Stimulated activated naive CD8-positive, alpha-beta T cell treated with anti-CD3 and anti-CD28 coated beads, Interleukin-15, amount 100 ng/mL, for 72 hours (primary cell): ENCODE data around the gene ATXN7L1.
A peak's percentile ranks its signal among the peaks of the same experiment; 100 is the strongest.

Experiments used
- ATAC-seq: fragments of 150-1000 bp; cut with Tn5 transposase; 2 replicates; pipeline ENCODE4 v1.10.0; 2021; ENCODE audit warnings: mild to moderate bottlenecking, moderate library complexity
- DNase-seq, 2 donors: peaks; one replicate each; pipeline ENCODE4 v3.0.0; 2021 to 2022
- H3K27ac Mint-ChIP-seq, 2 donors: one replicate each; pipeline ENCODE4 v1.8.0; 2022; ENCODE audit warnings: mild to moderate bottlenecking in 2 of 2, mixed read lengths in 2 of 2, moderate library complexity in 2 of 2
- H3K27me3 Mint-ChIP-seq: one replicate; pipeline ENCODE4 v1.8.0; 2022; ENCODE audit warnings: mixed read lengths
- H3K4me1 Mint-ChIP-seq: one replicate; pipeline ENCODE4 v1.8.0; 2022; ENCODE audit warnings: mild to moderate bottlenecking, mixed read lengths
- H3K4me3 Mint-ChIP-seq, 2 donors: one replicate each; pipeline ENCODE4 v1.8.0; 2022; ENCODE audit warnings: mild to moderate bottlenecking in 2 of 2, mixed read lengths in 2 of 2, moderate library complexity in 1 of 2
- H3K9me3 Mint-ChIP-seq, 2 donors: one replicate each; pipeline ENCODE4 v1.8.0; 2022; ENCODE audit warnings: mixed read lengths in 2 of 2

ATXN7L1 gene

DNA sequence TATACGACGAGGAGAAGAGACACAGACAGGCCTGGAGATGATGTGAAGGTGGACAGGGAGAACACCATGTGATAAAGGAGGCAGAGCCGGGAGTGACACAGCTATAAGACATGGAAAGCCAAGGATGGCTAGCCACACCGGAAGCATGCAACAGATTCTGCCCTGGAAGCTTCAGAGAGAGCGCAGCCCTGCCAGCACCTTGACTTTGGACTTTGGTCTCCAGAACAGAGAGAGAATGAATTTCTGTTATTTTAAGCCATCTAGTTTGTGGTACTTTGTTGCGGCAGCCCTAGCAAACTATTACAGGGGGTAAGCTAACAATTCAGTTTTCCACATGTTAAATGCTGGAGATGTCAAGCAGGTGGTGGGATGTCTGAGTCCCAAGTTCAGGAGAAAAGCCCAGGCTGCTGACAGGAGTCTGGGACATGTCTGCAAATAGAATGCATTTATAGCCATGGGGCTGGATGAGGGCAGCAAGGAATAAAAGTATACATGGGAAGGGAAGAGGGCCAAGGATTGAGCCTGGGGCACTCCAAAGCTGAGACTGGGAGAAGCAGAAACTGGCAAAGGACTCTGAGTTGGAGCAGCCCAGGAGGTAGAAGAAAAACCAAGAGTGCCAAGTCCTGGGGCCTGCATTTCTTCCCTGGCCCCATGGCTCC is 65.1 kb downstream of the ATXN7L1 start:
- Mint-ChIP-seq H3K9me3 (no peaks in the 10 kb centered on the region), H3K27ac (peak overlapping the region in 1 of 2 donors; percentile 42), H3K4me3 (no peak overlapping the region), H3K4me1 (peaks cover 53% of the 10 kb centered on the region), H3K27me3 (peaks cover 14% of the 10 kb centered on the region)
- DNase-seq = no peak
- ATAC-seq = no peak

DNA sequence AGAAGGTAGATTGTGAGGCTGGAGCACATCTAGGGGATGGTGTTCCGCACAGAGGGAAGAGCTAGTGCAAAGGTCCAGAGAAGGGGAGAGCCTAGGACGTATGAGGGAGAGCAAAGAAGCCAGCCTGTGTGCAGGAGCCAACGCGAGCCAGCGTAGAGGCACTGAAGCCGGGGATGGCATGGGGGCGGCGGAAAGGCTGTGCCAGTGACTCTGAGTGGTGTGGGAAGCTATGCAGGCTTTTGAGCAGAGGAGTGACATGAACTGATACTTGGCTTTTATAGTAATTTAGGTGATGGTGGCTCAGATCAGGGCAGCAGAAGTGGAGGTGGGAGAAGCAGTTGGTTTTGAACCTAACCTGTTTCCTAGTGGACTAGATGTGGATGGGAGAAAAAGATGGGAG is 65.8 kb downstream of the ATXN7L1 start:
- peaks cover 16% of the 10 kb centered on the region for H3K27me3 Mint-ChIP-seq
- ATAC-seq (no peak), DNase-seq (no peak)
- H3K4me3 Mint-ChIP-seq = no peak overlapping the region
- no peaks in the 10 kb centered on the region for H3K9me3 Mint-ChIP-seq
- H3K27ac Mint-ChIP-seq = peak overlapping the region in 1 of 2 donors; percentile 52
- H3K4me1 Mint-ChIP-seq = peaks cover 61% of the 10 kb centered on the region

DNA sequence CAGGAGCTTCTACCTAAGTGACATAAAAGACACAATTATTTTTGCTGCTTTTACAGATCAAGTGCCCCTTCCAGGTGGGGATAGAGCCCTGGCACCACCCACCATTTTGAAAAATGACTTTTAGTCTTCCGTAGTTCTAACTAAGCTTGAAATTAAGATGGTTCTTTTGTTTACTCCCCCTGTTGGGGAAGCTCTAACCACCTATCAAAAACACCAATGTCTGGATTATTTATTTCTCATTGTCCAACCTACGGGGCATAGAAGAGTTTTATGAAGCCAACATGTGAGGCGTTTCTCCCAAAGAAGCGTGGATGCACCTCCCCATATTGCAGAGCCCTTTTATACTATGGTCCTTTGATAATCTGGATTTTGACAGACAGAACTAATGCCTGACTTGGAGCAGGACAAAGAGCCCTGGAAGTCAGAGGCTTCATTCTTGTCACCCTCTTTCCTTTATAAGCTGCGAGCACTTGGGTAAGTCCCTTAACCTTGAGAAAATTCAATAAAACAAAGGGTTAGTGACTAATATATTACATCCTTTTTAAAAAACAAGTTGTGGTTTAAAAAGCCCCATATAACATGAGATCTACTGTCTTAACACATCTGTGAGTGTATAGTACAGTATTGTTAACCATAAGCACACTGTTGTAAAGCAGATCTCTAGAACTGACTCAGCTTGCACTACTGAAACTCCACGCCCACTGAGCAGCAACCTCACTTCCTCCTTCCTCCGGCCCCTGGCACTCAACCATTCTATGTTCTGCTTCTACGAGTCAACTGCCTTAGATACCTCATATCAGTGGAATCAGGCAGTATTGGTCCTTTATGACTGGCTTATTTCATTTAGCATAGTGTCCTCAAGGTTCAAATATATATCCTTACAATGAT is 67.5 kb downstream of the ATXN7L1 start:
- peaks cover 28% of the 10 kb centered on the region for H3K27me3 Mint-ChIP-seq
- no peaks in the 10 kb centered on the region for H3K9me3 Mint-ChIP-seq
- peak overlapping the region; percentile 22 to 45 for H3K27ac Mint-ChIP-seq
- ATAC-seq (peak; percentile 94), DNase-seq (peak; percentile 82 to 93)
- H3K4me3 Mint-ChIP-seq = peak overlapping the region; percentile 6 to 31
- H3K4me1 Mint-ChIP-seq = peaks cover 66% of the 10 kb centered on the region

DNA sequence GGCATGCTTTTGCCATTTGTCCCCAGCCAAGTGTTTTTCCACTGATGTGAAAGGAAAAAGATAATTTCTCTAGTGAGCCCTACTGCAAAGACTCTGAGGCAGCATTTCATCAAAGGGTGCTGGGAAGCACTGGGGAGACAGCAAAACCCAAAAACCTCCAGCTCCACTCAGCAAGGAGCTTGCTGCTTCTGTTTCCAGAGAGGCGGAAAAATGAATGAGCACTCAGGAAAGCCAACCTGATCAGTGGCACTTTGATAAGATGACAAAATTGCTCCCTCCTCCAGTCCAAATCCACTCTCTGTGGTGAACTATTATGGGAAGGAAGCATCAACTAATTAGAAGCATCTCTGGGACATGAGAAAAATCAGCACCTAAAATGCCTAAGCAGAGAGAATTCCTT is 68.2 kb downstream of the ATXN7L1 start:
- H3K27ac Mint-ChIP-seq = no peak overlapping the region
- H3K27me3 Mint-ChIP-seq = peaks cover 28% of the 10 kb centered on the region
- no peak for ATAC-seq
- no peaks in the 10 kb centered on the region for H3K9me3 Mint-ChIP-seq
- H3K4me3 Mint-ChIP-seq = peak overlapping the region; percentile 6 to 31
- H3K4me1 Mint-ChIP-seq = peaks cover 63% of the 10 kb centered on the region
- DNase-seq = no peak

DNA sequence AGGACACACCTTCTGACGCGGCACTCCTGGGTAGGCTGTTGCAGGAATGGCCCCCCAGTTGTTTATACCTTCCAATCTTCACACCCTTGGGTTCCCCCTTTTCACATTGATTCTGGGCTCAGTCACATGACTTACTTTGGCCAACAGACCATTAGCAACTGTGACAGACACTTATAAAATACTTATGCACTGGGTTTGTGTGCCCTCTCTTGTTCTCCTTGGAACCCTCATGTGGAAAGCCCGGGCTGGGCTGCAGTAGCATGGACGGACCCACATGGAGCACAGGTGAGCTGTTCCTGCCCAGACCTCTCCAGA is 69.0 kb downstream of the ATXN7L1 start:
- H3K27me3 Mint-ChIP-seq = peaks cover 28% of the 10 kb centered on the region
- ATAC-seq (no peak), DNase-seq (no peak)
- H3K4me3 Mint-ChIP-seq = peak overlapping the region; percentile 6 to 38
- peaks cover 71% of the 10 kb centered on the region for H3K4me1 Mint-ChIP-seq
- no peaks in the 10 kb centered on the region for H3K9me3 Mint-ChIP-seq
- H3K27ac Mint-ChIP-seq = no peak overlapping the region

DNA sequence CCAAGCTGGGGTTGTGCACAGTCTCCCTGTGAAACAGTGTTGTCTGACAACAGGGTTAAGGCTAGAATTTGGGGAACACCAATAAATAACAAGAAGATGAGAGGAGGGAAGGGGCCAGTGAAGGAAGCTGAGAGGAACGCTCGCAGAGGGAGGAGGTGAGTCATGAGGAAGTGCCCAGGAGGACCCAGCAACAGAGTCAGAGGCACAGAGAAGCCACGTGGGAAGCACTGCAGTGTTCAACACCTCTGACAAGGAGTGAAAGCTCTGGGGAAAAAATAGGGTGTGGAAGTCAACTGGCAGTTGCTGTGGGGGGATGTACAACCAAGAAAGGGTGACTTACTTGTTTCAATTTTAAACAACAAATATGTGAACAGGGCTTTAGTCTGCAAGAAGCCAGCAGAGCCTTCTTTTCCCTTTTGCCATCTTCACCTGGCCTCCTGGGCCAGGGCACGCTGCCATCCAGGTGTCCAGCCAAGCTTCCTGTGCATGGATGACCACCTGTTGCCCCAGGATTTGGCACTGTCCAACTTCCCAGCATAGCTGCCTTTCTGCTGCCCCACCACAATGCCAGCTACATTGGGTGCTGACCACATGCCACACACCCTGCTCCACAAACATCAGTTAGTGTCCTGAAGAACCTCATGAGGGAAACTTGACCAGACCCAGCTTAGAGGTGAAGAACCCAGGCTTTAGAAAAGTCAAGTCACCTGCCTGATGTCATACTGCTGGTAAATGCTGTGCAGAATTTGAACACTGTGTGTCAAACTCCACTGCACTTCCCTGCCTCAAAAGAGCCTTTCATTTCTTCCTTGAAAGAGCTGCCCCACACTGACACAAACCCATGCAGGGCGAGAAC is 69.6 kb downstream of the ATXN7L1 start:
- Mint-ChIP-seq H3K9me3 (no peaks in the 10 kb centered on the region), H3K4me3 (peak overlapping the region; percentile 6 to 38)

DNA sequence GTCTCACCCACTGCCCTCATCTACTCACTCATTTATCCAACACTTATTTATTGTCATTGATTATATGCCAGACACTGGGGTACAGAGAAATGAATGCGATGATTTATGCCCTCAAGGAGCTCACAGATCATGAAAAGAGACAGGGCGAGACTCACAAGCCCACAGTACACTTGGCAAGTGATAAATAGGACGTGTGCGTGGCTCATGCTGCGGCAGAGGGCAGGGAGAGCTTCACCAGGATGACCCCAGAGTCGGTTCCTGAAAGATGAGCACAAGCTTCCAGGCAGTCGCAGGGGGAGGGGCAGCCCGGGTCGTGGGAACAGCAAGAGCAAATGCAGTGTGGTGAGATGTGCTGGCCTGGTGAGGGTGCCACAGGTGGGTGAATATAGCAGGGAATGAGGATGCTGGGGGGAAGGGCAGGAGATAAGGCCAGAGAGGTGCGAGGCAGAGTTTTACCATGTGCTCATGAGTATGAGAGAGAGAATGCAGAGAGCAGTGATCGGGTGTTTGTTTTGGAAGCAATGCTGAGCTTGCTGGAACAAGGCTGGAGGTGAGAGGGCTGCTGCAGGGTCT is 70.9 kb downstream of the ATXN7L1 start:
- H3K4me3 Mint-ChIP-seq = no peak overlapping the region
- no peak for DNase-seq
- no peak for ATAC-seq
- no peak overlapping the region for H3K27ac Mint-ChIP-seq
- H3K4me1 Mint-ChIP-seq = peaks cover 74% of the 10 kb centered on the region
- peaks cover 19% of the 10 kb centered on the region for H3K27me3 Mint-ChIP-seq
- no peaks in the 10 kb centered on the region for H3K9me3 Mint-ChIP-seq

More for the DNA sequence above, 69.6 kb downstream of the ATXN7L1 start:
- H3K4me1 Mint-ChIP-seq = peaks cover 76% of the 10 kb centered on the region
- peaks cover 28% of the 10 kb centered on the region for H3K27me3 Mint-ChIP-seq
- DNase-seq (peak; percentile 35 to 81), ATAC-seq (peak; percentile 73)
- H3K27ac Mint-ChIP-seq = peak overlapping the region; percentile 23 to 81

DNA sequence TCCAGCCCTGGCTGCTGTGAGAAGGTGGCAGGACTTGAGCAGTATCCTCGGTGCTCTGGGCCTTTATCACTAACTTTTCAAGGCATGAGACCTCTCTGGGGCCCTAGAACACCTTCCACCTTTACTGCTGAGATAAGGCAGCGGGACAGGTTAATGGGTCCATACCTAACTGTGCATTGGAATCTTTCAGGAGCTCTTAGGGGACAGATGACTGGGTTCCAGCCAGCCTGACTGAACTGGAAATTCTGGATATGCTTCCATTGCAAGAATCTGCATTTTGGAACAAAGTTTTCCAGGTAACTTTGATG is 73.0 kb downstream of the ATXN7L1 start:
- peaks cover 14% of the 10 kb centered on the region for H3K27me3 Mint-ChIP-seq
- DNase-seq = no peak
- H3K4me3 Mint-ChIP-seq = no peak overlapping the region
- no peaks in the 10 kb centered on the region for H3K9me3 Mint-ChIP-seq
- peak overlapping the region in 1 of 2 donors; percentile 46 for H3K27ac Mint-ChIP-seq
- peaks cover 67% of the 10 kb centered on the region for H3K4me1 Mint-ChIP-seq
- ATAC-seq = no peak

DNA sequence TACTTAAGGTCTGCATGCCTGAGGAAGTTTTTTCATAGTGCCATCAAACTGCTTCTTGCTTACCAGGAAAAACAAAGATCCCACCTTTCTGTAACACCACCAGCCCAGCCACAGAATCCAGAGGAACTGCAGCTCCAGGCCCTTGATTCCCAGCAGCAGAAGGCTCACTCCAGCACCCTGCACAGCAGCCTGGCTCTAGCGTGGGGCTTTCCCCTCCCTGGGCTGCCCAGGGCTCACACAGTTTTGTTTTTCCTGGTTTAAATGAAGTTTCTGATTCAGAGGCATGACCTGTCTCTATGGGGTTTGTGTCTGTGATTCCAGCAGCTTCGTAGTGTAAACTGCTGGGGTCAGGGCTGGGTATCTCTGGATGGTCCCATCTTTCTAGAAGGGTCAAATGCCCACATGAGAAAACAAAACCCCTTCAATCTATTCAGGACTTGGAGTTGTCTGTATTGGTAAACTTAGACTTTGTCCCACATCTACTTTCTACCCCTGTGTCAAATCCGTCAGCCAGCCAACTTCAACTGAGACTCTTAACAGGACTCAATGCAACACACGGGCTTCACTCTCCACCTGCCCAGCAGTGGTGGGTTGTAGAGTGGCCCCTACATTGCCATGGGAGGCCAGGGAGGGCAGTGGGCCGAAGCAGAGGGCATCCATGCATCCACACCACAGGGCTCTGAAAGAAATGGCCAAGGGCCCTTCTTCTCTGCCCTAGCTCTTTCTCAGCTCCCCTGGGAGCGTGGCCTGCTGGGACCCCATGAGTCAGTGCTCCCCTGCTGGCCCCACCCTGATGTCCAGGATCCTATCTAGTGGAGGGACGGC is 73.6 kb downstream of the ATXN7L1 start:
- ATAC-seq (no peak), DNase-seq (no peak)
- Mint-ChIP-seq H3K4me3 (no peak overlapping the region), H3K4me1 (peaks cover 62% of the 10 kb centered on the region), H3K27me3 (peaks cover 14% of the 10 kb centered on the region), H3K27ac (peak overlapping the region in 1 of 2 donors; percentile 61), H3K9me3 (no peaks in the 10 kb centered on the region)

DNA sequence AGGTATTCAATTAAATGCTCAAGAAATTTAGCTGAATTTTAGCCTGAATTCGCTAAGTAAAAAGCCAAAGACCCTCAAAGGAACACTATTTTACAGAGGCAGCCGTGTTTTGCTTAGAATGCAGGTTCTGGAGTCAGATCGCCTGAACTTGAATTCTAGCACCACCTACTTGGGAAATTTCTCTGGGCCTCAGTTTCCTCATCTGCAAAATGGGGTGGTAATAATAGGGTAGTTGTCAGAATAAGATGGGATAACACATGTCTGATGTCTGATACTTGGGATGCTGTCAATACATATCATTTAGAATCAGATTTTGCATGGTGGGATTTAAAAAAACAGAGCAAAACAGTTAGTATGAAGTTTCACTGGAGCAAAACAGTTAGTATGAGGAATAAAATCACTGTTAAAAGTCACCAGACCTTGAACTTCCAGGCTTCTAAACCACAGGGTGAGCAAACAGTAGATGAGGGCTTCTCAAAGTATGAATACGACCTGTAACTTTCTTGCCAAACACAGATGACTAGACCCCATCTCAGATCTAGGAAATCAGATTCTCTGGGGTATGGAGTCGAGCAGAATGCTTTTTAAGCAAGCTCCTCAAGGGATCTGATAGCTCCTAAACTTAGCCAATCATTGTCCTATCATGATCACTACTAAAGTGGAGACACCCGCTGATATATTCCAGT is 75.4 kb downstream of the ATXN7L1 start:
- Mint-ChIP-seq H3K4me1 (peaks cover 58% of the 10 kb centered on the region), H3K4me3 (no peak overlapping the region), H3K27ac (no peak overlapping the region), H3K27me3 (peaks cover 14% of the 10 kb centered on the region), H3K9me3 (no peaks in the 10 kb centered on the region)
- ATAC-seq (no peak), DNase-seq (no peak)

DNA sequence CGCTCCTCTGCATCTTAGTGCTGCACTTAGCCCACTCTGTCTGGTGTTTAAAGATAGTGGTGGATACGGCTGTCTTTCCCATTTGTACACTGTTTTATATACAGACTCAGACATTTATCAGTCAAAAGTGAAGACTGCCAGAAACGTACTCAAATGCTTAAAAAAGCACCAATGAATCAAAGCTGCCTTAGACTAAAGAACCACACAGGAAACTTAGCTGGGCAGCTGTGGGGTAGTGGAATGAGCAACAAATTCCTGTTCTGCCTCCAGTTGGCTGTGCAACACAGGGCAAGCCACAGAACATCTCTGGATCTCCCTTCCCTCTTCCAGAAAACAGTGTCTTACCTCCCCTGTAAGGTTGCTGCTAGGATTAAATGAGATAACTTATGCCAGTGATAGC is 76.0 kb downstream of the ATXN7L1 start:
- peaks cover 52% of the 10 kb centered on the region for H3K4me1 Mint-ChIP-seq
- DNase-seq = peak in 1 of 2 donors; percentile 55
- H3K4me3 Mint-ChIP-seq = peak overlapping the region in 1 of 2 donors; percentile 13
- ATAC-seq = peak; percentile 94
- peaks cover 10% of the 10 kb centered on the region for H3K27me3 Mint-ChIP-seq
- H3K27ac Mint-ChIP-seq = no peak overlapping the region
- no peaks in the 10 kb centered on the region for H3K9me3 Mint-ChIP-seq

DNA sequence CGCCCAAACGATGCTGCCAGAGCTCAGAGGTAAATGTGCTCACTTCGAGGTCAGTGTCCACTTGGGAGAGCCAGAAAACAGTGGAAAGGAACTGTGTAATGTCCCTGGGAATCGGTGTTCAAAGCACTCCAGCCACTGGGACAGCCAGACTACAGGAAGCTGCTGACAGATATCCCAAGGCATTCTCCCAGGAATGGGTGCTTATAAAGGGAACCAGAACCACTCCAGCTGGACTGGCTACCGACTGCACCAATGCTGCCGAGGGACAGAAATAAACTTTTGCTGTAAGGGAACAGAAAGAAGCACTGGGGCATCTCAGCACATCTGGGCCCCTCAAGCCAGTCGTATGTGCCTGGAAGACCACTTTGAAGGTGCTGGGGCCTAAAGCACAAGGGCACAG is 76.7 kb downstream of the ATXN7L1 start:
- no peak for DNase-seq
- H3K9me3 Mint-ChIP-seq = no peaks in the 10 kb centered on the region
- no peak for ATAC-seq
- H3K4me3 Mint-ChIP-seq = no peak overlapping the region
- peaks cover 46% of the 10 kb centered on the region for H3K4me1 Mint-ChIP-seq
- peak overlapping the region in 1 of 2 donors; percentile 31 for H3K27ac Mint-ChIP-seq
- peaks cover 3% of the 10 kb centered on the region for H3K27me3 Mint-ChIP-seq

DNA sequence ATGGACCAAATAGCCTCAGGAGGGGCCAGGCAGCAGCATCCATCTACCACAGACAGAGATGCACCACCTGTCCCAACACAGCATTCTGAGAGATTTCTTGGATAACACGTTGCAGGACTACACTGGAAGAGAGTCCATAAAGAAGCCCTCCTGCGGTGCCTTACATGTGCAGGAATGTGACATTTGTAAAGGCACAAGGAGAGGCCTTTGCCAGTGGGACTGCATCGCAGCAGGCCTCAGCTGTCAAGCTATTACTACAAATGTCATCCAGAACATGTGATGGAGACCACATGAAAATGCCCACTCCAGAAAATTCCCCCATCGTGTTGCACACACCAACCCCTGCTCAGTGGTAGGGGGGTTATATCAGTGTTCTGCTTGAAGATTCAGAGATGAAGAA is 77.4 kb downstream of the ATXN7L1 start:
- no peak for DNase-seq
- H3K27ac Mint-ChIP-seq = no peak overlapping the region
- no peaks in the 10 kb centered on the region for H3K9me3 Mint-ChIP-seq
- H3K27me3 Mint-ChIP-seq = no peaks in the 10 kb centered on the region
- ATAC-seq = no peak
- H3K4me1 Mint-ChIP-seq = peaks cover 46% of the 10 kb centered on the region
- no peak overlapping the region for H3K4me3 Mint-ChIP-seq

DNA sequence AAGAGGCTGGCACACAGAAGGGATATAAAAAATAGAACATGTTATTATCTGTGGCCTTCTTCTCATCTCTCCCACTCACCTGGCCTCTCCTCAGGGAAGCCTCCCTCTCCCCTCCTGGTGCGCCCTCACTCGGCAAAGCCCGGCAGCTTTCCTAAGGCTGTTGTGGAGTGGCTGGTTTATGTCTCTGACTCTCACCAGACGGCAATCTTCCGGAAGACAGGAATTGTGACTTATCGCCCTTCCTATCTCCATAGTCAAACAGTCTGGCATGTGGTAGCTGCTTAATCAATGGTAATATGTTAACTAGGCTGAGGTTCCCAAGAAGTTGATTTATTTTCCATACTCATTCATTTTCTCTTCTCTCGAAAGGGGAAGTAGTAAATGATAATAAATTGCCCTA is 78.7 kb downstream of the ATXN7L1 start:
- Mint-ChIP-seq H3K27me3 (no peaks in the 10 kb centered on the region), H3K4me3 (no peak overlapping the region), H3K4me1 (peaks cover 40% of the 10 kb centered on the region), H3K9me3 (no peaks in the 10 kb centered on the region), H3K27ac (no peak overlapping the region)
- no peak for DNase-seq
- no peak for ATAC-seq
